Activated T-helper 1 cell treated with Interleukin-2 at 50 U/mL for 16 hours (primary cell): ENCODE measurements around the gene STK38.
"Not testable (repeated sequence)": the region's sequence is repeated elsewhere in the genome, so short reads cannot be mapped to it uniquely, and the experiment has no call there.

Experiments
- DNase-seq: peaks from one replicate; pipeline ENCODE4 v3.0.0-alpha.2; 2020; ENCODE audit warnings: low read depth

The STK38 gene

GRCh38 chr6:36484736-36485135, 62.5 kb downstream of the STK38 start:
- no peak for DNase-seq

GRCh38 chr6:36483326-36483725, 64.0 kb downstream of the STK38 start:
- not testable (repeated sequence) for DNase-seq

GRCh38 chr6:36479256-36479655, 68.0 kb downstream of the STK38 start:
- DNase-seq, result no peak

DNA sequence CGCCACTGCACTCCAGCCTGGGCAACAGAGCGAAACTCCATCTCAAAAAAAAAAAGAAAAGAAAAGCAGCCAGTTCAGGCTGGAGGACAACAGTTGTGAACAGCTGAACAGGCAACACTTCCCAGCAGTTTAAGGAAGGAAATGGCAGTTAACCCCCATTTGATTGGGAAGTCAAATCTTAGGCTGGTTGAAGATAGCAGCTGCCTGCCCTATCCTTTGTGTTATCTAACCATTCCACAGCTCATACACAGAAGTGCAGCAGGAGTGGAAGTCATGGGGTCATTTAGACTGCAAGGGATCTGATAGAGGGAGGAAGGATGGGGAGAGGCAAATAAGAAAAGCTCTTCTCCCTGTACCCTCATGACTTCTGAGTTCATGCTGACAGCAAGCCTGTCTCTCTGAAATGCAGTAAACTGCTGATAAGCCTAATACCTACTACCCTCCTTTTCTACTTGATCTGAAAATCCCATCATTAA, 69.2 kb downstream of the STK38 start:
- DNase-seq, result no peak

GRCh38 chr6:36469946-36470345, 77.3 kb downstream of the STK38 start:
- DNase-seq, result no peak

DNA sequence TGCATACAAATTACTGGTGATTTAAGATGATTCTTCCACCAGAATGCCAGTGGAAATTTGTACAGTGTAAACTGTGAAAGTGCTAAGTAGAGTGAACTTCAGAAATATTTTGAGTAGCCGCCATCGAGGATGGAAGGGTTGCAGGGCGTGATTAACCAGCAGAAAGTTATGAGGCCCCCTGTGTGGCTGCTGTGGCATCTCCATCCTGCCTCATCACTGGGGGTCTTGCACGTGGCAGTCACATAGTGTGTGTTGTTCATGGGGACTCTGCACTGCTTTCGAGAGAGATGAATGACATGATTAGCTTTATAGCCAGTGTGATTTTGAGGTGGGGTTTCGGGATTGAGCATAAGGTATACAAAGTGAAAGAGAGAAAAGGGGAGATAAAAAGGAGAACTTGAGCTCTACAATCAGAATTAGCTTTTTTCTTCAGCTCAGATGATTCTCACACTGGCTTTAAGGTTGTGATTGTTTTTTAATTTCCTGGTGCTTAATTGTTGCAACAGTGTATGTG, 78.1 kb downstream of the STK38 start:
- no peak for DNase-seq

DNA sequence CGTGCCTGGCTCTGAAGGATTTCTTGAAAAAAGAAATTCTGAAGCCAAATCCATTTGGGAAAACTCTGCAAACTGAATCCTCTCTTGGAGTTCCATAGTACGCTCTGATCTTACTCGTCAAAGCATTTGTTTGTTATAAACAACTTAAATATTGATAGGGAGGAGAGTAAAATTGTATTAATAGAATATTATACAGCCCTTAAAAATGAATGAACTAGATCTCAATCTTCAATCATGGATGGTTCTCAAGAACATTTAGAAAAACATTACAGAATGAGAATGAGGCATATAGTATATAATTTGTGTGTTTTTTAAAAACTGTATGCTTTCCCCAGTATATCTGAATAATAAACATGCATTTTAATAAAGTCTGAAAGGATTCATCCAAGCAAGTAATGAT, 79.7 kb downstream of the STK38 start:
- no peak for DNase-seq

GRCh38 chr6:36464233-36464632, 83.0 kb downstream of the STK38 start:
- DNase-seq, result no peak

GRCh38 chr6:36463676-36464075, 83.6 kb downstream of the STK38 start:
- DNase-seq, result no peak

GRCh38 chr6:36461646-36462045, 85.6 kb downstream of the STK38 start:
- no peak for DNase-seq

DNA sequence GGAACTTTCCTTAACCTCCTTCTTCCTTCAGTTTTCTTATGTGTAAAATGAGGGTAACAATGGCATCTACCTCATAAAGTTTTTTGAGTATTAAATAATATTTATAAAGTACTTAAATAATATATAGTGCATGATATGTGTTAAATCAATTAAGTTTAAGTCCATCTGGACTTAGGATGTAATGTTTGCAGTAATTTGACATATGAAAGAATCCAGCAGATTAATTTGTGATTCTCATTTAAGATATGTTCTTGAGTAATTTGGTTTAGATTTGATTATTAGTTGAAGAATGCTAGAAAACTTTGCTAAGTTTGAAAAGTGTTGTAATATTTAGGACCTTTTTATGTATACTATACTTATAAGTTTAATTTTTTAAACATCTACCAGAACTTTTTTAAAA, 86.4 kb downstream of the STK38 start:
- no peak for DNase-seq

GRCh38 chr6:36459501-36459900, 87.8 kb downstream of the STK38 start:
- DNase-seq, result no peak

DNA sequence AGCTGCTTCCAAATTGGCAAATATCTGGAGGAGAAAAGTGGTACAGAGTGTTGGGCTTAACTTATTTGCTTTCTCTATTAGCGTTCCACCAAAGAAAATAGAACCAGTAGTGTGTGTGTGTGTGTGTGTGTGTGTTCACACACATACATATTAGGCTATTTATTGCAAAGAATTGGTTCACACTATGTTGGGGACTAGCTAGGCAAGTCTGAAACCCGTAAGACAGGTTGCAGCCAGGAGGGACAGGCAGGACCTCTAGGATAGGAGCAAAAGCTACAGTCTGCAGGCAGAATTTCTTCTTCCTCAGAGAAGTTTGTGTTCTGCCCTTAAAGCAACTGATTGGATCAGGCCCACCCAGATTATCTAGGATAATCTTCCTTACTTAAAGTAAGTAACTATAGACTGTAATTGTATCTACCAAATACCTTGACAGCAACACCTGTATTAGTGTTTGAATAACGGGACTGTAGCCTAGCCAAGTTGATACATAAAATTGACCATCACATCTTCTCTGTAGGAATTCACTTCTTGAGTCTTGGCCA, 91.7 kb downstream of the STK38 start:
- no peak for DNase-seq

GRCh38 chr6:36452897-36453296, 94.4 kb downstream of the STK38 start:
- DNase-seq, result not testable (repeated sequence)

DNA sequence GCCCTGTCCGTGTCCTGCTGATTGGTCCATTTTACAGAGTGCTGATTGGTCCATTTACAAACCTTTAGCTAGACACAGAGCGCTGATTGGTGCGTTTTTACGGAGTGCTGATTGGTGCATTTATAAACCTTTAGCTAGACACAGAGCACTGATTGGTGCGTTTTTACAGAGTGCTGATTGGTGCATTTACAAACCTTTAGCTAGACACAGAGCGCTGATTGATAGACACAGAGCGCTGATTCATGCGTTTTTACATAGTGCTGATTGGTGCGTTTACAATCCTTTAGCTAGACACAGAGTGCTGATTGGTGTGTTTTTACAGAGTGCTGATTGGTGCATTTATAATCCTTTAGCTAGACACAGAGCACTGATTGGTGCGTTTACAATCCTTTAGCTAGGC, 98.1 kb downstream of the STK38 start:
- DNase-seq, result not testable (repeated sequence)

DNA sequence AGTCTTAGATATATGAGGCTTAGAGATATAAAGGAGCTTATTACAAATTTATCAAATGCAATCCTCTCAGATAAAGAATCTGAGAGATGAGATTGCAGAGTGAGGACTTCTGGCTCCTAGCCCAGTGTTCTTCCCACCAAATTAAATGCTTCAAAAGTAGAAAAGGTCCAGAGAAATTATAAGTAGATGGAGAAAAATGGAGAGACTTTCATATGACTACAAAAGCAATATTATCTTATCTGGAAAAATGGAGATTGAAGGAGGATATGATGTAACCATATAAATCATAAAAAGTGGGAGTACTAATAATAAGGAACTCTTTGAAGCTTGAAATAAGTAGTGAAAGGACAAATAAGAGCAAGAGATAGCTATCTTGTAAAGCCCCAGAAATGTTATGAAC, 101.7 kb downstream of the STK38 start:
- no peak for DNase-seq

GRCh38 chr6:36444470-36444869, 102.8 kb downstream of the STK38 start:
- no peak for DNase-seq
